HepG2 (cell line): ENCODE data around the gene SLCO2B1. TPM values are rescaled to one million over a fixed set of nuclear protein-coding genes. Genes with fewer than 3 reads are reported as not detected.

ENCODE experiments used
- FOSL2 ChIP-seq: sonication (generic); formaldehyde crosslinking; IDR thresholded peaks from 2 replicates; pipeline ENCODE4 v1.4.0; 2020; ENCODE audit warnings: missing genetic modification reagents
- FOXK1 ChIP-seq: sonication (generic); formaldehyde crosslinking; IDR thresholded peaks from 2 replicates; pipeline ENCODE4 v1.4.0; 2020; ENCODE audit warnings: low read depth, missing genetic modification reagents, borderline replicate concordance
- HOXA3 ChIP-seq: sonication (generic); formaldehyde crosslinking; IDR thresholded peaks from 2 replicates; pipeline ENCODE4 v1.5.0; 2020; ENCODE audit warnings: missing genetic modification reagents
- IRX3 ChIP-seq: sonication (generic); formaldehyde crosslinking; IDR thresholded peaks from 2 replicates; pipeline ENCODE4 v1.8.1; 2023; ENCODE audit warnings: mild to moderate bottlenecking, low read depth, missing genetic modification reagents, borderline replicate concordance
- JUNB ChIP-seq: sonication (generic); formaldehyde crosslinking; IDR thresholded peaks from 2 replicates; pipeline ENCODE4 v1.8.0; 2022; ENCODE audit warnings: missing genetic modification reagents, mild to moderate bottlenecking, borderline replicate concordance
- NPAS2 ChIP-seq: sonication (generic); formaldehyde crosslinking; IDR thresholded peaks from 2 replicates; pipeline ENCODE4 v1.8.0; 2022; ENCODE audit warnings: mild to moderate bottlenecking, missing genetic modification reagents, borderline replicate concordance
- SIX4 ChIP-seq: sonication (generic); formaldehyde crosslinking; IDR thresholded peaks from 2 replicates; pipeline ENCODE4 v1.4.0; 2020; ENCODE audit warnings: missing genetic modification reagents
- SOX5 ChIP-seq: IDR thresholded peaks from 2 replicates; pipeline ENCODE4 v1.6.1; 2016; ENCODE audit warnings: borderline replicate concordance
- SP5 ChIP-seq: IDR thresholded peaks from 2 replicates; pipeline ENCODE4 v1.6.1; 2016; ENCODE audit warnings: low read depth, borderline replicate concordance
- ZBTB38 ChIP-seq: sonication (generic); formaldehyde crosslinking; IDR thresholded peaks from 2 replicates; pipeline ENCODE4 v1.5.1; 2020; ENCODE audit warnings: mild to moderate bottlenecking, missing genetic modification reagents
- ZNF343 ChIP-seq: sonication (generic); formaldehyde crosslinking; IDR thresholded peaks from 2 replicates; pipeline ENCODE4 v1.4.0; 2020; ENCODE audit warnings: mild to moderate bottlenecking, missing genetic modification reagents
- ZNF644 ChIP-seq: IDR thresholded peaks from 2 replicates; pipeline ENCODE4 v1.6.1; 2016; ENCODE audit warnings: low read depth
- polyA plus RNA-seq, 8 experiments: library from polyadenylated mRNA; depleted of rRNA in 3 of 8; stranded (reverse) in 7 of 8; unstranded in 1 of 8; fragments of >200 nt; fragmentation: Illumina TruSeq in 4 of 8; extraction: Trizol in 4 of 8; gene quantifications; 2 replicates each; pipeline versions ENCODE4 v1.2.1 to v1.2.3, GENCODE V29; 2011 to 2016; ENCODE audit warnings: low read depth in 4 of 8, missing spikeins in 1 of 8, mixed read lengths in 1 of 8; ENCODE audit not compliant: insufficient read depth in 1 of 8
- total RNA-seq, 5 experiments: library from RNA; depleted of rRNA; stranded (reverse); fragments of >200 nt; fragmentation: Illumina TruSeq; extraction: Trizol; gene quantifications; 2 replicates each; pipeline ENCODE4 v1.2.3, GENCODE V29; 2016; ENCODE audit warnings: low read depth in 1 of 5
- TF ChIP-seq, protein P1 (sequence below): sonication (generic); formaldehyde crosslinking; IDR thresholded peaks from 2 replicates; pipeline ENCODE4 v1.5.1; 2020; ENCODE audit warnings: mild to moderate bottlenecking, missing genetic modification reagents, borderline replicate concordance
- TF ChIP-seq, protein P2 (sequence below): IDR thresholded peaks from 2 replicates; pipeline ENCODE4 v1.6.1; 2016; ENCODE audit warnings: low read depth, borderline replicate concordance
- TF ChIP-seq, protein P3 (sequence below): sonication (generic); formaldehyde crosslinking; IDR thresholded peaks from 2 replicates; pipeline ENCODE4 v1.8.1; 2023; ENCODE audit warnings: mild to moderate bottlenecking, moderate library complexity, missing genetic modification reagents
- TF ChIP-seq, protein P4 (sequence below): IDR thresholded peaks from 2 replicates; pipeline ENCODE4 v1.6.1; 2018; ENCODE audit warnings: missing genetic modification reagents, mild to moderate bottlenecking, missing compliant biosample characterization
- TF ChIP-seq, protein P5 (sequence below): sonication (generic); formaldehyde crosslinking; IDR thresholded peaks from 2 replicates; pipeline ENCODE4 v1.4.0; 2020; ENCODE audit warnings: missing genetic modification reagents, borderline replicate concordance
- TF ChIP-seq, protein P6 (sequence below): sonication (generic); formaldehyde crosslinking; IDR thresholded peaks from 2 replicates; pipeline ENCODE4 v1.5.0; 2020; ENCODE audit warnings: missing genetic modification reagents

Gene SLCO2B1
- total and polyA plus RNA-seq, 2 of the 13 experiments (the other 11 are each of a cell fraction or from before 2014, with no cell fraction given), result 15.3 to 19.8 TPM

DNA sequence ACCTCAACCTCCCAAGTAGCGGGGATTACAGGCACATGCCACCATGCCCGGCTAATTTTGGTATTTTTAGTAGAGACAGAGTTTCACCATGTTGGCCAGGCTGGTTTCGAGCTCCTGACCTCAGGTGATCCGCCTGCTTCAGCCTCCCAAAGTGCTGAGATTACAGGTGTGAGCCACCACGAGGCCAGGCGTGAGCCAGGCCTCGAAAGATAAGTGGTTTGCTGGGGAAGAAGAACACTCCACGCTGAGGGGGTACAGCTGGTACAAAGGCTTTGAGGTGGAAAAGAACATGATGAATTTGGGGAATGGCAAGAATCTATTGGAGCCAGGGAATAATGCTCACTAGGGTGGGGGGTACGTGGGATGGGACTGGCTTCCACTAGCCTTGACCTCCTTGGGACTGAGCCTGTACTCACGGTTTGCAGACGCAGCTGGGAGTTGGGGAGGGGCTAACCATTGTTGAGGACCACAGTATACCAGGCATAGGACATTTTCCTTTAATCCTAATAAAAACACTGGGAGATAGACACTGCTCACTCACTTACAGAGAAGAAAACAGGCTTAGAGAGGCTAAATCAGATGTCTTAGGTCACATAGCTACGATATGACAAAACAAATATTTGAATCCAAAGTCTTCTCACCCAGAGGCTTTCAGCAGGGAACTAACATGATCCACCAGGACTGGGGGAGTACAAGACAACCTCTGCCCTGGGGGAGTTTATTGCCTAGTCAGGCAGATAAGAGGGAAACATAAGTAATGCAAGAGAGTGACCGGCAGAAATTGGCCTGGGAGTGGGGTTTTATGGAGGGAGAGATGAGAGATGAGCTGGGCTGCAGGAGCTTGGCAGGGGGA is 4.9 kb downstream of the SLCO2B1 start (continued):
- TF ChIP-seq, protein P1, sequence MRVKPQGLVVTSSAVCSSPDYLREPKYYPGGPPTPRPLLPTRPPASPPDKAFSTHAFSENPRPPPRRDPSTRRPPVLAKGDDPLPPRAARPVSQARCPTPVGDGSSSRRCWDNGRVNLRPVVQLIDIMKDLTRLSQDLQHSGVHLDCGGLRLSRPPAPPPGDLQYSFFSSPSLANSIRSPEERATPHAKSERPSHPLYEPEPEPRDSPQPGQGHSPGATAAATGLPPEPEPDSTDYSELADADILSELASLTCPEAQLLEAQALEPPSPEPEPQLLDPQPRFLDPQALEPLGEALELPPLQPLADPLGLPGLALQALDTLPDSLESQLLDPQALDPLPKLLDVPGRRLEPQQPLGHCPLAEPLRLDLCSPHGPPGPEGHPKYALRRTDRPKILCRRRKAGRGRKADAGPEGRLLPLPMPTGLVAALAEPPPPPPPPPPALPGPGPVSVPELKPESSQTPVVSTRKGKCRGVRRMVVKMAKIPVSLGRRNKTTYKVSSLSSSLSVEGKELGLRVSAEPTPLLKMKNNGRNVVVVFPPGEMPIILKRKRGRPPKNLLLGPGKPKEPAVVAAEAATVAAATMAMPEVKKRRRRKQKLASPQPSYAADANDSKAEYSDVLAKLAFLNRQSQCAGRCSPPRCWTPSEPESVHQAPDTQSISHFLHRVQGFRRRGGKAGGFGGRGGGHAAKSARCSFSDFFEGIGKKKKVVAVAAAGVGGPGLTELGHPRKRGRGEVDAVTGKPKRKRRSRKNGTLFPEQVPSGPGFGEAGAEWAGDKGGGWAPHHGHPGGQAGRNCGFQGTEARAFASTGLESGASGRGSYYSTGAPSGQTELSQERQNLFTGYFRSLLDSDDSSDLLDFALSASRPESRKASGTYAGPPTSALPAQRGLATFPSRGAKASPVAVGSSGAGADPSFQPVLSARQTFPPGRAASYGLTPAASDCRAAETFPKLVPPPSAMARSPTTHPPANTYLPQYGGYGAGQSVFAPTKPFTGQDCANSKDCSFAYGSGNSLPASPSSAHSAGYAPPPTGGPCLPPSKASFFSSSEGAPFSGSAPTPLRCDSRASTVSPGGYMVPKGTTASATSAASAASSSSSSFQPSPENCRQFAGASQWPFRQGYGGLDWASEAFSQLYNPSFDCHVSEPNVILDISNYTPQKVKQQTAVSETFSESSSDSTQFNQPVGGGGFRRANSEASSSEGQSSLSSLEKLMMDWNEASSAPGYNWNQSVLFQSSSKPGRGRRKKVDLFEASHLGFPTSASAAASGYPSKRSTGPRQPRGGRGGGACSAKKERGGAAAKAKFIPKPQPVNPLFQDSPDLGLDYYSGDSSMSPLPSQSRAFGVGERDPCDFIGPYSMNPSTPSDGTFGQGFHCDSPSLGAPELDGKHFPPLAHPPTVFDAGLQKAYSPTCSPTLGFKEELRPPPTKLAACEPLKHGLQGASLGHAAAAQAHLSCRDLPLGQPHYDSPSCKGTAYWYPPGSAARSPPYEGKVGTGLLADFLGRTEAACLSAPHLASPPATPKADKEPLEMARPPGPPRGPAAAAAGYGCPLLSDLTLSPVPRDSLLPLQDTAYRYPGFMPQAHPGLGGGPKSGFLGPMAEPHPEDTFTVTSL (CRISPR knock-in tag), result peak; percentile 82; the same call in 1 of the 2 replicates
- peak; percentile 73 for TF ChIP-seq HOXA3 (CRISPR knock-in tag)
- no peak; the same call in 1 of the 2 replicates for TF ChIP-seq SIX4 (CRISPR knock-in tag)
- TF ChIP-seq FOSL2 (CRISPR knock-in tag), result peak; percentile 73
- TF ChIP-seq ZBTB38 (CRISPR knock-in tag), result peak; percentile 56; the same call in 1 of the 2 replicates
- TF ChIP-seq, protein P2, sequence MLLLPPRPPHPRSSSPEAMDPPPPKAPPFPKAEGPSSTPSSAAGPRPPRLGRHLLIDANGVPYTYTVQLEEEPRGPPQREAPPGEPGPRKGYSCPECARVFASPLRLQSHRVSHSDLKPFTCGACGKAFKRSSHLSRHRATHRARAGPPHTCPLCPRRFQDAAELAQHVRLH (CRISPR knock-in tag), result 0 out of 2 replicates have a peak, but pooled peaks have one; percentile 63
- TF ChIP-seq IRX3, result no peak
- TF ChIP-seq SP5, result no peak
- TF ChIP-seq, protein P3, sequence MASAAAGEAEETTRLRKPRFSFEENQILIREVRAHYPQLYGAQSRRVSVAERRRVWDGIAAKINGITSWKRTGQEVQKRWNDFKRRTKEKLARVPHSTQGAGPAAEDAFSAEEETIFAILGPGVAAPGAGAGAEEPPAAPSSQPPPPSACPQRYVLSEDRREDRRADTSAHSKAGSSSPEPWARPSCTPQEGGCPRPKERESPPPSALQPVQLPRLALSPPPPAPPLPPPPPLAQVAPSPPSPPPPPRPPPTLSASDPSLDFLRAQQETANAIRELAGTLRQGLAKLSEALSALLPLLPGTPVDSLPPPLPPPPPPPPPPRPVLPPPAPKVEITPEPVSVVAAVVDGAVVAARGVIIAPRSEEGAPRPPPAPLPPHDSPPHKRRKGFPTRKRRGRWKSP (CRISPR knock-in tag), result peak; percentile 43; the same call in 1 of the 2 replicates
- TF ChIP-seq, protein P4, sequence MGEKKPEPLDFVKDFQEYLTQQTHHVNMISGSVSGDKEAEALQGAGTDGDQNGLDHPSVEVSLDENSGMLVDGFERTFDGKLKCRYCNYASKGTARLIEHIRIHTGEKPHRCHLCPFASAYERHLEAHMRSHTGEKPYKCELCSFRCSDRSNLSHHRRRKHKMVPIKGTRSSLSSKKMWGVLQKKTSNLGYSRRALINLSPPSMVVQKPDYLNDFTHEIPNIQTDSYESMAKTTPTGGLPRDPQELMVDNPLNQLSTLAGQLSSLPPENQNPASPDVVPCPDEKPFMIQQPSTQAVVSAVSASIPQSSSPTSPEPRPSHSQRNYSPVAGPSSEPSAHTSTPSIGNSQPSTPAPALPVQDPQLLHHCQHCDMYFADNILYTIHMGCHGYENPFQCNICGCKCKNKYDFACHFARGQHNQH (CRISPR knock-in tag), result no peak
- TF ChIP-seq, protein P5, sequence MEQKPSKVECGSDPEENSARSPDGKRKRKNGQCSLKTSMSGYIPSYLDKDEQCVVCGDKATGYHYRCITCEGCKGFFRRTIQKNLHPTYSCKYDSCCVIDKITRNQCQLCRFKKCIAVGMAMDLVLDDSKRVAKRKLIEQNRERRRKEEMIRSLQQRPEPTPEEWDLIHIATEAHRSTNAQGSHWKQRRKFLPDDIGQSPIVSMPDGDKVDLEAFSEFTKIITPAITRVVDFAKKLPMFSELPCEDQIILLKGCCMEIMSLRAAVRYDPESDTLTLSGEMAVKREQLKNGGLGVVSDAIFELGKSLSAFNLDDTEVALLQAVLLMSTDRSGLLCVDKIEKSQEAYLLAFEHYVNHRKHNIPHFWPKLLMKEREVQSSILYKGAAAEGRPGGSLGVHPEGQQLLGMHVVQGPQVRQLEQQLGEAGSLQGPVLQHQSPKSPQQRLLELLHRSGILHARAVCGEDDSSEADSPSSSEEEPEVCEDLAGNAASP (CRISPR knock-in tag), result peak; percentile 91; the same call in 1 of the 2 replicates
- no peak for TF ChIP-seq NPAS2 (CRISPR knock-in tag)
- TF ChIP-seq FOXK1 (CRISPR knock-in tag), result no peak
- TF ChIP-seq SOX5 (CRISPR knock-in tag), result peak; percentile 78; the same call in 1 of the 2 replicates
- TF ChIP-seq, protein P6, sequence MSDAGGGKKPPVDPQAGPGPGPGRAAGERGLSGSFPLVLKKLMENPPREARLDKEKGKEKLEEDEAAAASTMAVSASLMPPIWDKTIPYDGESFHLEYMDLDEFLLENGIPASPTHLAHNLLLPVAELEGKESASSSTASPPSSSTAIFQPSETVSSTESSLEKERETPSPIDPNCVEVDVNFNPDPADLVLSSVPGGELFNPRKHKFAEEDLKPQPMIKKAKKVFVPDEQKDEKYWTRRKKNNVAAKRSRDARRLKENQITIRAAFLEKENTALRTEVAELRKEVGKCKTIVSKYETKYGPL (CRISPR knock-in tag), result no peak
- peak; percentile 80; the same call in 1 of the 2 replicates for TF ChIP-seq JUNB (CRISPR knock-in tag)
- TF ChIP-seq ZNF644 (CRISPR knock-in tag), result peak; percentile 36; the same call in 1 of the 2 replicates
- no peak for TF ChIP-seq ZNF343 (CRISPR knock-in tag)
